PFSK-1 (cell line): Measurements from ENCODE around the gene TOP1.

Experiments
- POLR2AphosphoS5 ChIP-seq: IDR thresholded peaks from 2 replicates; pipeline ENCODE4 v1.6.1; 2012; ENCODE audit warnings: low read depth, mild to moderate bottlenecking, control low read depth, low read length, moderate library complexity
- REST ChIP-seq, 2 experiments: IDR thresholded peaks; 2 replicates each; pipeline versions ENCODE4 v1.6.1 to v1.8.0; 2011 to 2012; ENCODE audit warnings: low read depth in 2 of 2, low read length in 2 of 2, control low read depth in 1 of 2, inconsistent platforms in 1 of 2, mild to moderate bottlenecking in 1 of 2, moderate library complexity in 1 of 2; ENCODE audit not compliant: insufficient read depth in 1 of 2
- SIN3A ChIP-seq: IDR thresholded peaks from 2 replicates; pipeline ENCODE4 v1.6.1; 2012; ENCODE audit warnings: mild to moderate bottlenecking, low read length, moderate library complexity, borderline replicate concordance; ENCODE audit not compliant: insufficient read depth
- TAF1 ChIP-seq: IDR thresholded peaks from 2 replicates; pipeline ENCODE4 v1.6.1; 2012; ENCODE audit warnings: low read length, control low read depth, borderline replicate concordance; ENCODE audit not compliant: insufficient read depth

DNA sequence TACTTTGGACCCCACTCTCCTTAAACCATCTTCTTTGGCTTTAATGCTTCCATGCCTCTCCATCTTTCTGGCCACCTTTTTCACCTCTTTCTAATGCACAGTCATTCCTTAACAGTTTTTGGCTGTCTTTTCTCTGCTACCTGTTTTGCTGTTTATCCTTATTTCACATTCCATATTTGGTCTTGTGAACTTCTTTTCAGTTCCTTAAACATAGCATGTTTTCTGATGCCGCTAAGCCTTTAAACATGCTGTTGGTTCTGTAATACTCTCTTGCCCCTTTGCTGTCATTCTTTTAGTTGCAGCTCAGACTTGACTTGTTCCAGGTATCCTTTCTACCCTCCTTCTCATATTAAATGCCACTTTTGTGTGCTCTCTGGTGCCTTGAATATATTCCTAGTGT lies 35.8 kb downstream of the TOP1 start:
- TF ChIP-seq POLR2AphosphoS5 (no peak), REST (IDR thresholded peaks at IDR 0.05; ENCODE audit: insufficient read depth in 1 of 2, low read depth in 2 of 2, low read length in 2 of 2) (no peak), SIN3A (no peak), TAF1 (no peak)
